ENCODE results near the gene ATXN3.

Gene ATXN3

DNA sequence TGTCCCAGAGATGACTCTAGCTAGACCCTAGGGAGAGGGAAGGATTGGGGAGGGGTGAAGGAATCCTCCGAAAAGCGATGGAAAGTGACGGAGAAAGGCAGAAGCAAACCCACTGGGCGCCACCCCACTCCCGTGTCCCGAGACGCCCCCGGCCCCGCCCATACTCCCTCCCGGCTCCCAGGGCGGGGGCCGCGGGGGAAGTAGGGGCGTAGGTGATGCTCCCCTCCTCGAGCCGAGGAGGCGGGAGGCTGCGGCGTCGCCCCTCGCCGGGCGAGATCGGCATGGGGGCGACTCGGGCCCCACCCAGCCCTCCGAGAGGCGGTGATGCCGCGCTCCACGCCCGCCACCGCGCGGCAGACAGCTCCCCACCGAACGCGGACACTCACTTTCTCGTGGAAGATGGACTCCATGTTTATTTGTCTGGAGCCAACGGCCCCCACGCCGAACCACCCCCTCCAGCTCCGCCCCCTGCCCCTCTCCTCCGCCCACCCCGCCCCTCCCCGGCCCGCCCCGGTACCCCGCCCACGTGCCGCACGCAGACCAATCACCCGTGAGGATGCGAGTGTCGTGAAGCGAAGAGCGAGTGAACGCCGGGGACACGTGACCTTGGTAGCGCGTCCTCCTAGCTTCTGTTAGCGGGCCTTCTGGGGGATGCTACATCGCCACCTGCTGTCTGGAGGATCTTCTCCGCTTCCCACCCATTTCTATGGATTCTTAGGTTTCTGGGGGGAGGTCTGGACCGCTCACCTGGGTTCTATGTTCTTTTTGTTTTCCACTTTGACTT lies at the start of gene ATXN3:
Gene ATXN3, minus strand, starts transcription at position 440 of the 784 bp plus-strand sequence. Its CDS starts 30 bp downstream, at position 410.
- no peaks in the 10 kb centered on the region for H3K9me3 ChIP-seq (ENCODE audit: control insufficient read depth, insufficient read depth, low read length)
- H3K79me2 ChIP-seq (ENCODE audit: control insufficient read depth, low read length): peaks cover 46% of the 10 kb centered on the region
- H3K4me2 ChIP-seq (ENCODE audit: low read length): peak within 1 kb of the TSS; percentile 94
- no peaks in the 10 kb centered on the region for H3K27me3 ChIP-seq (ENCODE audit: control insufficient read depth, low read length)
- H4K20me1 ChIP-seq (ENCODE audit: control insufficient read depth, insufficient read depth, low read depth, low read length): no peaks in the 10 kb centered on the region
- H3K4me3 ChIP-seq (ENCODE audit: low read length): peak within 1 kb of the TSS; percentile 98
- no peaks in the 10 kb centered on the region; the same call in 1 of the 2 replicates for H3K36me3 ChIP-seq (ENCODE audit: control insufficient read depth, low read length)
- no peaks in the 10 kb centered on the region for H3K9me2 ChIP-seq (replicated peaks; ENCODE audit: control insufficient read depth, low read length)
- peak within 1 kb of the TSS; percentile 55 for H3K27ac ChIP-seq (ENCODE audit: low read depth, low read length)
- TF ChIP-seq EZH2phosphoT487 (IDR thresholded peaks at IDR 0.05; ENCODE audit: borderline replicate concordance, low read length) (no peak), CTCF (IDR thresholded peaks at IDR 0.05; ENCODE audit: low read depth, low read length, poor library complexity, severe bottlenecking) (peak; percentile 69)
- H3F3A ChIP-seq (ENCODE audit: control insufficient read depth, insufficient read depth): peaks cover 9% of the 10 kb centered on the region; the same call in 1 of the 2 replicates
- peaks cover 39% of the 10 kb centered on the region for H3K4me1 ChIP-seq (ENCODE audit: control insufficient read depth, low read length)

DNA sequence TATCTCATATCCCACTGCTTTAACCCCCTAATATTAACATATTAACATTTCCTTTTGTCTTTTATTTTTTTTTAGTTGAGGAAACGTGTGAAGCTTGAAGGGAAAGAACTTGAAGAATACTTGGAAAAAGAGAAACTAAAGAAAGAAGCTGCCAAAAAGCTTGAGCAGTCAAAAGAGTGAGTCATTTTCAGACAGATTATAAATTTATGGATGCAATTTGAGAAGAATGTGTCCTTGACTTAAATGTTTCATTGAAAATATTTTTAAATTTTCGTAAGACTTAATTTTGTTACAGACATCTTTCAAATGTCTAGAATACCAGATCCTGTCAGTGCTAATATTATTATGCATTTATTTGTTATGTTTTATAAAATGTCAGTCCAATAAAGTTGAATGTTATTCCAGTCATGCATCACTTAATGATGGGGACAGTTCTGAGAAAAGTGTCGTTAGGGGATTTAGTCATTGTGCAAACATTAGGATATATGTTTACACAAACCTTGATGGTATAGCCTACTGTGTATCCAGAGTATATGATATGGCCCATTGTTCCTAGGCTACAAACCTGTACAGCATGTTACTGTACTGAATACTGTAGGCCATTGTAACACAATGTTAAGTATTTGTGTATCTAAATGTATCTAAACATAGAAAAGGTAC lies 48.0 kb upstream of the ATXN3 start:
- no peaks in the 10 kb centered on the region for H3F3A ChIP-seq (ENCODE audit: control insufficient read depth, insufficient read depth)
- no peak overlapping the region for H3K27ac ChIP-seq (ENCODE audit: low read depth, low read length)
- no peak overlapping the region for H3K4me2 ChIP-seq (ENCODE audit: low read length)
- no peaks in the 10 kb centered on the region for H3K4me1 ChIP-seq (ENCODE audit: control insufficient read depth, low read length)
- no peaks in the 10 kb centered on the region; the same call in 1 of the 2 replicates for H3K79me2 ChIP-seq (ENCODE audit: control insufficient read depth, low read length)
- no peaks in the 10 kb centered on the region for H3K9me2 ChIP-seq (replicated peaks; ENCODE audit: control insufficient read depth, low read length)
- H3K4me3 ChIP-seq (ENCODE audit: low read length): no peak overlapping the region
- H3K36me3 ChIP-seq (ENCODE audit: control insufficient read depth, low read length): peaks cover 85% of the 10 kb centered on the region
- H3K9me3 ChIP-seq (ENCODE audit: control insufficient read depth, insufficient read depth, low read length): no peaks in the 10 kb centered on the region
- TF ChIP-seq CTCF (IDR thresholded peaks at IDR 0.05; ENCODE audit: low read depth, low read length, poor library complexity, severe bottlenecking) (no peak), EZH2phosphoT487 (IDR thresholded peaks at IDR 0.05; ENCODE audit: borderline replicate concordance, low read length) (no peak)
- no peaks in the 10 kb centered on the region for H3K27me3 ChIP-seq (ENCODE audit: control insufficient read depth, low read length)
- no peaks in the 10 kb centered on the region for H4K20me1 ChIP-seq (ENCODE audit: control insufficient read depth, insufficient read depth, low read depth, low read length)

- Histone ChIP-seq H3K36me3 (ENCODE audit: control insufficient read depth, low read length) (peaks cover 83% of the 10 kb centered on the region), H4K20me1 (ENCODE audit: control insufficient read depth, insufficient read depth, low read depth, low read length) (no peaks in the 10 kb centered on the region), H3K27ac (ENCODE audit: low read depth, low read length) (no peak overlapping the region), H3F3A (ENCODE audit: control insufficient read depth, insufficient read depth) (no peaks in the 10 kb centered on the region), H3K4me3 (ENCODE audit: low read length) (no peak overlapping the region), H3K9me2 (replicated peaks; ENCODE audit: control insufficient read depth, low read length) (no peaks in the 10 kb centered on the region), H3K79me2 (ENCODE audit: control insufficient read depth, low read length) (no peaks in the 10 kb centered on the region; the same call in 1 of the 2 replicates), H3K9me3 (ENCODE audit: control insufficient read depth, insufficient read depth, low read length) (no peaks in the 10 kb centered on the region), H3K27me3 (ENCODE audit: control insufficient read depth, low read length) (no peaks in the 10 kb centered on the region), H3K4me1 (ENCODE audit: control insufficient read depth, low read length) (no peaks in the 10 kb centered on the region), H3K4me2 (ENCODE audit: low read length) (no peak overlapping the region)
- TF ChIP-seq CTCF (IDR thresholded peaks at IDR 0.05; ENCODE audit: low read depth, low read length, poor library complexity, severe bottlenecking) (no peak), EZH2phosphoT487 (IDR thresholded peaks at IDR 0.05; ENCODE audit: borderline replicate concordance, low read length) (no peak)
These were observed 47.2 kb upstream of the ATXN3 start for GRCh38 chr14:92153581-92153980.

Measured in DOHH2 (cell line).